Measurements from ENCODE around the gene TSPAN3.
A peak's percentile ranks its signal among the peaks of the same experiment; 100 is the strongest.

The TSPAN3 gene

GRCh38 chr15:77097248-77097721 lies 26.4 kb upstream of the TSPAN3 start:
- Mint-ChIP-seq H3K36me3 (ENCODE audit: low read depth) (no peaks in the 10 kb centered on the region), H3K9me3 (no peaks in the 10 kb centered on the region), H3K27ac (no peak overlapping the region), H3K4me1 (ENCODE audit: low read depth) (peaks cover 3% of the 10 kb centered on the region), H3K27me3 (ENCODE audit: low read depth) (peaks cover 2% of the 10 kb centered on the region), H3K4me3 (no peak overlapping the region)
- no peak for DNase-seq (ENCODE audit: low spot score)

- Mint-ChIP-seq H3K4me1 (ENCODE audit: low read depth) (peaks cover 3% of the 10 kb centered on the region), H3K9me3 (no peaks in the 10 kb centered on the region), H3K27ac (no peak overlapping the region), H3K27me3 (ENCODE audit: low read depth) (peaks cover 2% of the 10 kb centered on the region), H3K36me3 (ENCODE audit: low read depth) (no peaks in the 10 kb centered on the region), H3K4me3 (no peak overlapping the region)
- DNase-seq (ENCODE audit: low spot score), result no peak
Observed at GRCh38 chr15:77096541-77096940, 25.6 kb upstream of the TSPAN3 start.

GRCh38 chr15:77096138-77096537 lies 25.2 kb upstream of the TSPAN3 start:
- Mint-ChIP-seq H3K27me3 (ENCODE audit: low read depth) (peaks cover 2% of the 10 kb centered on the region), H3K36me3 (ENCODE audit: low read depth) (no peaks in the 10 kb centered on the region), H3K27ac (no peak overlapping the region), H3K4me3 (no peak overlapping the region), H3K9me3 (no peaks in the 10 kb centered on the region), H3K4me1 (ENCODE audit: low read depth) (peaks cover 3% of the 10 kb centered on the region)
- DNase-seq (ENCODE audit: low spot score), result no peak

- Mint-ChIP-seq H3K27ac (no peak overlapping the region), H3K9me3 (no peaks in the 10 kb centered on the region), H3K4me3 (no peak overlapping the region), H3K4me1 (ENCODE audit: low read depth) (peaks cover 3% of the 10 kb centered on the region), H3K36me3 (ENCODE audit: low read depth) (no peaks in the 10 kb centered on the region), H3K27me3 (ENCODE audit: low read depth) (peaks cover 2% of the 10 kb centered on the region)
- DNase-seq (ENCODE audit: low spot score), result no peak
Observed at GRCh38 chr15:77094397-77095030, 23.6 kb upstream of the TSPAN3 start.

- H3K27me3 Mint-ChIP-seq (ENCODE audit: low read depth), result peaks cover 2% of the 10 kb centered on the region
- no peak overlapping the region for H3K27ac Mint-ChIP-seq
- H3K9me3 Mint-ChIP-seq, result no peaks in the 10 kb centered on the region
- H3K36me3 Mint-ChIP-seq (ENCODE audit: low read depth), result no peaks in the 10 kb centered on the region
- DNase-seq (ENCODE audit: low spot score), result no peak
- H3K4me3 Mint-ChIP-seq, result no peak overlapping the region
- peaks cover 3% of the 10 kb centered on the region for H3K4me1 Mint-ChIP-seq (ENCODE audit: low read depth)
Observed at GRCh38 chr15:77093436-77093835, 22.5 kb upstream of the TSPAN3 start.

- Mint-ChIP-seq H3K4me3 (no peak overlapping the region), H3K36me3 (ENCODE audit: low read depth) (no peaks in the 10 kb centered on the region), H3K27me3 (ENCODE audit: low read depth) (peaks cover 2% of the 10 kb centered on the region), H3K4me1 (ENCODE audit: low read depth) (peaks cover 3% of the 10 kb centered on the region), H3K9me3 (no peaks in the 10 kb centered on the region), H3K27ac (no peak overlapping the region)
- DNase-seq (ENCODE audit: low spot score), result no peak
Observed at GRCh38 chr15:77091097-77091496, 20.2 kb upstream of the TSPAN3 start.

GRCh38 chr15:77087213-77087612 lies 16.3 kb upstream of the TSPAN3 start:
- DNase-seq (ENCODE audit: low spot score), result no peak
- H3K4me3 Mint-ChIP-seq, result no peak overlapping the region
- no peaks in the 10 kb centered on the region for H3K36me3 Mint-ChIP-seq (ENCODE audit: low read depth)
- peaks cover 20% of the 10 kb centered on the region for H3K4me1 Mint-ChIP-seq (ENCODE audit: low read depth)
- no peaks in the 10 kb centered on the region for H3K27me3 Mint-ChIP-seq (ENCODE audit: low read depth)
- H3K9me3 Mint-ChIP-seq, result no peaks in the 10 kb centered on the region
- no peak overlapping the region for H3K27ac Mint-ChIP-seq

- no peaks in the 10 kb centered on the region for H3K27me3 Mint-ChIP-seq (ENCODE audit: low read depth)
- H3K4me3 Mint-ChIP-seq, result no peak overlapping the region
- H3K9me3 Mint-ChIP-seq, result no peaks in the 10 kb centered on the region
- H3K27ac Mint-ChIP-seq, result no peak overlapping the region
- no peaks in the 10 kb centered on the region for H3K36me3 Mint-ChIP-seq (ENCODE audit: low read depth)
- no peak for DNase-seq (ENCODE audit: low spot score)
- H3K4me1 Mint-ChIP-seq (ENCODE audit: low read depth), result peaks cover 25% of the 10 kb centered on the region
Observed at GRCh38 chr15:77085297-77085696, 14.4 kb upstream of the TSPAN3 start.

- DNase-seq (ENCODE audit: low spot score), result no peak
- Mint-ChIP-seq H3K4me1 (ENCODE audit: low read depth) (peaks cover 25% of the 10 kb centered on the region), H3K27ac (no peak overlapping the region), H3K4me3 (no peak overlapping the region), H3K27me3 (ENCODE audit: low read depth) (no peaks in the 10 kb centered on the region), H3K36me3 (ENCODE audit: low read depth) (no peaks in the 10 kb centered on the region), H3K9me3 (no peaks in the 10 kb centered on the region)
Observed at GRCh38 chr15:77084436-77084835, 13.5 kb upstream of the TSPAN3 start.

- Mint-ChIP-seq H3K27ac (no peak overlapping the region), H3K36me3 (ENCODE audit: low read depth) (no peaks in the 10 kb centered on the region), H3K4me3 (peak overlapping the region; percentile 66), H3K4me1 (ENCODE audit: low read depth) (peaks cover 25% of the 10 kb centered on the region), H3K27me3 (ENCODE audit: low read depth) (no peaks in the 10 kb centered on the region), H3K9me3 (no peaks in the 10 kb centered on the region)
- peak; percentile 30 for DNase-seq (ENCODE audit: low spot score)
Observed at GRCh38 chr15:77083381-77084160, 12.7 kb upstream of the TSPAN3 start.

GRCh38 chr15:77081971-77082370 lies 11.1 kb upstream of the TSPAN3 start:
- no peaks in the 10 kb centered on the region for H3K36me3 Mint-ChIP-seq (ENCODE audit: low read depth)
- peaks cover 25% of the 10 kb centered on the region for H3K4me1 Mint-ChIP-seq (ENCODE audit: low read depth)
- H3K9me3 Mint-ChIP-seq, result no peaks in the 10 kb centered on the region
- DNase-seq (ENCODE audit: low spot score), result no peak
- no peaks in the 10 kb centered on the region for H3K27me3 Mint-ChIP-seq (ENCODE audit: low read depth)
- H3K27ac Mint-ChIP-seq, result no peak overlapping the region
- H3K4me3 Mint-ChIP-seq, result no peak overlapping the region

- no peaks in the 10 kb centered on the region for H3K9me3 Mint-ChIP-seq
- H3K4me3 Mint-ChIP-seq, result no peak overlapping the region
- H3K27me3 Mint-ChIP-seq (ENCODE audit: low read depth), result peaks cover 14% of the 10 kb centered on the region
- H3K27ac Mint-ChIP-seq, result no peak overlapping the region
- H3K36me3 Mint-ChIP-seq (ENCODE audit: low read depth), result no peaks in the 10 kb centered on the region
- no peak for DNase-seq (ENCODE audit: low spot score)
- H3K4me1 Mint-ChIP-seq (ENCODE audit: low read depth), result peaks cover 4% of the 10 kb centered on the region
Observed at GRCh38 chr15:77076323-77076915, 5.5 kb upstream of the TSPAN3 start.

GRCh38 chr15:77075528-77075927 lies 4.6 kb upstream of the TSPAN3 start:
- peaks cover 8% of the 10 kb centered on the region for H3K4me1 Mint-ChIP-seq (ENCODE audit: low read depth)
- DNase-seq (ENCODE audit: low spot score), result no peak
- no peak overlapping the region for H3K27ac Mint-ChIP-seq
- no peak overlapping the region for H3K4me3 Mint-ChIP-seq
- no peaks in the 10 kb centered on the region for H3K36me3 Mint-ChIP-seq (ENCODE audit: low read depth)
- no peaks in the 10 kb centered on the region for H3K9me3 Mint-ChIP-seq
- H3K27me3 Mint-ChIP-seq (ENCODE audit: low read depth), result peaks cover 14% of the 10 kb centered on the region

- no peak for DNase-seq (ENCODE audit: low spot score)
- no peak overlapping the region for H3K27ac Mint-ChIP-seq
- peaks cover 13% of the 10 kb centered on the region for H3K4me1 Mint-ChIP-seq (ENCODE audit: low read depth)
- H3K4me3 Mint-ChIP-seq, result no peak overlapping the region
- H3K36me3 Mint-ChIP-seq (ENCODE audit: low read depth), result no peaks in the 10 kb centered on the region
- peaks cover 21% of the 10 kb centered on the region for H3K27me3 Mint-ChIP-seq (ENCODE audit: low read depth)
- H3K9me3 Mint-ChIP-seq, result no peaks in the 10 kb centered on the region
Observed at GRCh38 chr15:77074350-77074749, 3.4 kb upstream of the TSPAN3 start.
